NCI-H1092 (cell line): ENCODE measurements around the gene P4HB.
"Not testable (repeated sequence)": the region's sequence is repeated elsewhere in the genome, so short reads cannot be mapped to it uniquely, and the experiment has no call there.

Experiments
- DNase-seq: peaks from one replicate; lab custom pipeline; 2025; lab: John Stamatoyannopoulos, UW

Gene P4HB

GRCh38 chr17:81845881-81846742 is 14.2 kb downstream of the P4HB start:
- DNase-seq: no peak

GRCh38 chr17:81845361-81845760 is 15.0 kb downstream of the P4HB start:
- no peak for DNase-seq

- no peak for DNase-seq
Observed at GRCh38 chr17:81844887-81845286, 15.4 kb downstream of the P4HB start.

GRCh38 chr17:81844327-81844851 is 15.9 kb downstream of the P4HB start:
- no peak for DNase-seq

GRCh38 chr17:81843713-81844326 is 16.5 kb downstream of the P4HB start:
- no peak for DNase-seq

GRCh38 chr17:81842725-81843504 is 17.4 kb downstream of the P4HB start:
- no peak for DNase-seq

- no peak for DNase-seq
Observed at GRCh38 chr17:81842378-81842724, 18.0 kb downstream of the P4HB start.

- no peak for DNase-seq
Observed at GRCh38 chr17:81841866-81842265, 18.5 kb downstream of the P4HB start.

GRCh38 chr17:81840826-81841778 is 19.2 kb downstream of the P4HB start:
- no peak for DNase-seq

- not testable (repeated sequence) for DNase-seq
Observed at GRCh38 chr17:81840059-81840458, 20.3 kb downstream of the P4HB start.

GRCh38 chr17:81839301-81839700 is 21.0 kb downstream of the P4HB start:
- no peak for DNase-seq

GRCh38 chr17:81838753-81839255 is 21.5 kb downstream of the P4HB start:
- DNase-seq: no peak

- DNase-seq: no peak
Observed at GRCh38 chr17:81837641-81838040, 22.7 kb downstream of the P4HB start.

- DNase-seq: no peak
Observed at GRCh38 chr17:81834831-81835267, 25.5 kb downstream of the P4HB start, which contains the start of gene PPP1R27. TSS of gene PPP1R27 (minus strand) at chr17:81835050. CDS start at chr17:81834953, 97 bp downstream.

GRCh38 chr17:81833921-81834830 is 26.2 kb downstream of the P4HB start:
- DNase-seq: no peak

GRCh38 chr17:81833160-81833920 is 27.0 kb downstream of the P4HB start, which contains the start of gene MCRIP1:
TSS of gene MCRIP1 (minus strand) at chr17:81833291. CDS start at chr17:81824506, 8,785 bp downstream.
- peak; percentile 91 for DNase-seq

- no peak for DNase-seq
Observed at GRCh38 chr17:81832608-81833159, 27.7 kb downstream of the P4HB start.

GRCh38 chr17:81831957-81832607 is 28.3 kb downstream of the P4HB start:
- DNase-seq: no peak
